HG02885 (cell line): ENCODE data around the gene ASIC4.
A peak's percentile ranks its signal among the peaks of the same experiment; 100 is the strongest.

Source experiments
- ATAC-seq: cut with Tn5 transposase; IDR thresholded peaks from one replicate; pipeline ENCODE4 v1.9.1; 2021; ENCODE audit warnings: mild to moderate bottlenecking; ENCODE audit not compliant: unreplicated experiment, poor library complexity

ASIC4 gene

DNA sequence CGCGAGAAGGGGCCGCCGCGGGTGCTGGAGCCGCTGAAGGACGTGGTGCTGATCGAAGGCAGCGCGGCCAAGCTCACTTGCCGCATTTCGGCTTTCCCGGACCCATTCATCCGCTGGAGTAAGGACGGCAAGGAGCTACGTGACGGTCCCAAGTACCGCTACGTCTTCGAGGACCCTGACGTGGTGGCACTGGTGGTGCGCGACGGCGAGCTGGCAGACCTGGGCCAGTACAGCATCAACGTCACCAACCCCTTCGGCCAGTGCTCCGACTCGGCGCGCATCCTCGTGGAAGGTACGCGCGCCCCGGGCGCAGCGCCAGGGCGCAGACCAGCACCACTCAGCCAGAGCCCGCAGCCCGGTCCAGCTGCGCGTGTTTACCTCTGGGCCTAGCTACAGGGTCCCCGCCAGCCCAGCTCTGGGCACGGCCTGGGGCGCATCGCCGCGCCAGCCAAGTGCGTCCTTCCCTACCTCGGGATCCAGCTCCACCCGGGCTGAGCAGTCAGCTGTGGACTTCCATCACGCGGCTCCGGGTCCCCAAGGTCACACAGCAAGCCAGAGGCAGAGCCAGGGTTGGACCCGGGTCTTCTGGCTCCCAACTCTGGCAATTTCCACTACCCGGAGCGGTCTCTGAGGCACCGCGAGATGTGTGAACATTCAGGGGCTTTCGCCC lies 17.3 kb upstream of the ASIC4 start:
- ATAC-seq = no peak

DNA sequence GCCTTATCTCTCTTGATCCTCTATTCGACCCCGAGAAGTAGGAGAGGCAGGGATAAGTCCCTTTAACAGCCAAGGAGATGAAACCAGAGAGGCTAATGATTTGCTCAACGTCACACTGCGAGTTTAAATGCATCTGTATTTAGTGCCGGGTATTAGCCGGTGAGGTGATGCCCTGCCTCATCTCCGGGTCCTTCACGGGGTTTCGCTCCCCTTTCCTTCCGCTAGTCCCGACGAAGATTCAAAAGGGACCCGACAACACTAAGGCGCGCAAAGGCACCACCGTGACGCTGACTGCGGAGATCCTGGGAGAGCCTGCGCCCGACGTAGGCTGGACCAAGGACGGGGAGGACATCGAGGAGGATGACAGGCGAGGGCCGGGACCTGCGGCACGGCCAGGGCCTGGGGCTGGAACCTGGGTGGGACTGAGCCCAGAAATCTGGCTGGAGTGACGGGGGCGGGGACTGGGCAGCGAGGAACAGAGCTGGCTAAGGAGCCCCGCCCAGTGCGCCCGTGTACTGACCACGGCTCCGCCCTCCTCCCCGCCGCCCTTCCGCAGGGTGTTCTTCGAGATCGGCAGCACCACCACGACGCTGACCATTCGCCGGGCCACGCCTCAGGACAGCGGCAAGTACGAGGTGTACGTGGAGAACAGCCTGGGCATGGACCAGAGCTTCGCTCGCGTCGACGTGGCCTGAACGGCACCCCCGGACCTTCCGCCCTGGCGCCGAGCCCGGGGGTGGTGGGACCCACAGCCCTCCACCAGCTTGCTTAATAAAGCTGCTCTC lies 16.6 kb upstream of the ASIC4 start:
- ATAC-seq = peak; percentile 29

DNA sequence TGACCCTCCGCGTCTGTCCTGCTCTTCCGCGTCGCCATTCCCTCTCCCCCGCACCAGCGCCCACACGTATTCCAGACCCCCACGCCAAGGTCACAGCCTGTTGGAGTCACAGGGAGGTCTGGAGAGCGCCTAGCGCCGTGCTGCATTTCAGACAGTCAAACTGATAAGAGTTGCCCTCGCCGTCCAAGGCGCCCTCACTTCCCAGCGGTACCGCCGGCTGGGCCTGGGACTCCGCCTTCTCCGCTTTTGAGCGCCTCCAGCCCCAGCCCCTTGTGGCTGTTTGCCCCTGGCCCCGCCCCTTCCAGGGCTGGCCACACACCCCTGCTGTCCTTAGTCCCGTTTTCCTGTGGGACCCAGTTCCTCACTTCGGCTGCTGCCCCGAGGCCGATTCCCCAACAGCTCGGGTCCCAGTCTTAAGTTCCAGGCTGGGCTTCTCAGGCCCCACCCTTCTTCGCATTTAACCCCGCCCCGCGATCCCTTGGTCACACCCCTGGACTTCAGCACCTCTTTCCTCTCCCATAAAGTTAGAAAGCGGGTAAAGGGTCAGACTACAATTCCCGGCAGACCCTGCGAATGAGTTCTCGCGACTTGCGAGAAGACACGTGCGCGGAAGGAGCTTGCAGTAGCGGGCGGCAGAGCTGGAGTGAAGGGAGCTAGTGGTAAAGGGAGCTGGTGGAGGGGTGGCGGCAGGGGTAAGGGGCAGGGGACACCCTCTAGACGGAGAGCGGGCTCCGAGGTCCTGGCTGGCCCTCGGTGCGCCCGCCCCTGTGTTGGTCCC lies 15.8 kb upstream of the ASIC4 start, which contains the start of gene GMPPA:
Gene GMPPA, plus strand, starts transcription at position 612 of the 778 bp plus-strand sequence. CDS start 1,085 bp downstream, outside the sequence.
- ATAC-seq = peak; percentile 94

- no peak for ATAC-seq
These were observed 15.3 kb upstream of the ASIC4 start for GRCh38 chr2:219499058-219499307.

GRCh38 chr2:219499555-219499954 lies 14.7 kb upstream of the ASIC4 start:
- ATAC-seq = no peak

DNA sequence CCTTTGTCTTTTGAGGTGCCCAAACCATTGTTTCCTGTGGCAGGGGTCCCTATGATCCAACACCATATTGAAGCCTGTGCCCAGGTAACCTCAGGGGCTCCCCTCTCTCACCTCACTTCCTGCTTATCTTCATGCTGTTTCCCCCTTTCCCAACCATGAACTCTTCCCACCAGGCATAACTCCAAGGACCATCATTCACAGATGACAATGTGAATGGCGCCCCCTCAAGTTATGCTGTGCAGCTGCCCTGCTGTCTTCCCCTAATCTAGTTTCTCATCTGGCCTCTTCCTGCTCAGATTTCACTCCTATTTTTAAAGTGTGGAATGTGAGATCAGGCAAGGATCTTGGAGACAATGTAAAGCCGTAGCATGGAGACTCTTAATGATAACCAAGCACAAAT lies 14.1 kb upstream of the ASIC4 start:
- no peak for ATAC-seq

DNA sequence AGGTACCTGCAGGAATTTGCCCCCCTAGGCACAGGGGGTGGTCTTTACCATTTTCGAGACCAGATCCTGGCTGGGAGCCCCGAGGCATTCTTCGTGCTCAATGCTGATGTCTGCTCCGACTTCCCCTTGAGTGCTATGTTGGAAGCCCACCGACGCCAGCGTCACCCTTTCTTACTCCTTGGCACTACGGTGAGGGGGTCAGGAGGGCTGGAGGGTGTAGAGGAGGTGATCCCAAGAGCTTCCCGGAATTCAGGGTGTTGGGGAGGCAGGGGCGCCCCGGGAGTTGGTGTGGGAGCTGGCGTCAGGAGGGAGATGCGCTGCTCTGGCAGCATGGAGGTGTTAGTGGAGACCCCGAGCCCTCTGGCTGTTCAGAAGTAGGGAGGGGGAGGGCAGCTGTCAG lies 12.4 kb upstream of the ASIC4 start:
- no peak for ATAC-seq

DNA sequence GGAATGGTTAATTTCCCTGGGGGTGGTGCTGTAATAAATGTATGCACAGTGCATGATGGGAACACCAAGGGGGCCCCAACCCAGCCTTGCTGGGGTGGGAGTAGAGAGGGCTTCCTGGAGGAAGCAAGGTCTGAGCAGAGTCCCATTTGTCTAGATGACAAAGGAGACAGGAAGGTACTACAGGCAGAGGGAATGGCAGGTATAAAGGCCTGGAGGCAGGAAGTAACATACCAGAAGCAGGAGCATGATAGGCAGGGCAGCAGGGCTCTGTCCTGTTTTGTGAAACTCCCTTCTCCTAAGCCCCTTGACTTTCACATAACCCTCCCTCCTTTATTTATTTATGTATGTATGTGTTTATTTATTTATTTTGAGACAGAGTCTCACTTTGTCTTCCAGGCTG lies 11.7 kb upstream of the ASIC4 start:
- ATAC-seq = no peak

DNA sequence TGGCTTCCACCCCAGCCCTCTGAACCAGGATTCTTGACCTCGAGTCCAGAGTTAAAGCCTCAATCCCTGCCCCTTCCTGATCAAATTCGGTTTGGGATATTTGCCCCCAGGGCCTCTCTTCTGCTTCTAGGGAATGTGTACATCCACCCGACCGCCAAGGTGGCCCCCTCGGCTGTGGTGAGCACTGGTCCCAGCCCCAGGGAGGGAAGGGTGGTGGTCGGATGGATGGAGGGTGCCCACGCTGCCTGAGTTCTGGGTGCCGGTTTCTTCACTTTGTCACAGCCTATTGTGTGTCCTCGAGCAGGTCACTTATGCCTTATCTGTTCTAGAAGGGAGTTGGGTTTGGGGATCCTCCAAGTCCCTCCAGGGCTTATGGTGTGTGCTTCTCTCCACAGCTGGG lies 8.7 kb upstream of the ASIC4 start:
- ATAC-seq = no peak

GRCh38 chr2:219506153-219506801 lies 8.0 kb upstream of the ASIC4 start:
- no peak for ATAC-seq

GRCh38 chr2:219506802-219507526 lies 7.3 kb upstream of the ASIC4 start:
- no peak for ATAC-seq

DNA sequence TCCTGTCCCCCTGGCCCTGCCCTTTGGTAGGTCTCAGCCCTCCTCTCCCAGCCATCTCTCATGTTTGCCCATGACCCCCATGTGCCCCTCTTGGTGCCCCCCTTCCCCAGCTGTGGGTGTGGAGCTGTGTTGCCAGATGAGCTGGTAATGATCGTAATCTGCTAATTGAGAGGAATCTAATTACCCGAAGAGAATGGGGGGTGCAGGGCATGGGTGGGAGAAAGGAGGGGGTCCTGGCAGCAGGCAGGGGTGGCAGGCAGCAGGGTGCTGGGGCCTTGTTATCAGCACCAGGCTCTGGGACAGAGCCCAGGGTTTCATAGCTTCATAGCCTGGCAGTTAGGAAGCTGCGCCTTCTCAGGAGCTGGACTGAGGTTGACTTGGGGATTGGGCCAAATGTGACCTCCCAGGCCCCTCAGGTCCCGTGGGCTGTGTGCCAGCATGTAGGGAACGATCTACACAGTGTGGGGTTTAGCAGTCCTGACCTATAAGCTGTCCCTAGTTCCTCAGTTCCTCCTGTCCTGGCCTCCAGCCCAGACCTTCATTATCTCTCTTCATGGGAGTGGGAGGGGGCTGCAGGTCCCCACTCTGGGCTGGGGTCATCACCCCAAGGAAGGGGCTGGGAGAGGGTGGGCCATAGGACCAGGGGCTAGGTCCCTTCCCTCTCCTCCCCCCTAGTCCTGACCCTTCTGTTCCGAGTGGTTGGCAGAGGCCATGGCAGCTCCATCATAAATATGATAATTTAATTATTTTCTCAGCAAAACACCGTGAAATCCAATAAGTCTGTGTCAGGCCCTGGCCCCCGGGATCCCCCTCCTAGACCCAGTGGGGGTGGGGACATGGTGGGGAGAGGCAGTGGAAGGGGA lies 6.5 kb upstream of the ASIC4 start:
- ATAC-seq = no peak

- ATAC-seq = no peak
These were observed 5.9 kb upstream of the ASIC4 start for GRCh38 chr2:219508444-219508734.

DNA sequence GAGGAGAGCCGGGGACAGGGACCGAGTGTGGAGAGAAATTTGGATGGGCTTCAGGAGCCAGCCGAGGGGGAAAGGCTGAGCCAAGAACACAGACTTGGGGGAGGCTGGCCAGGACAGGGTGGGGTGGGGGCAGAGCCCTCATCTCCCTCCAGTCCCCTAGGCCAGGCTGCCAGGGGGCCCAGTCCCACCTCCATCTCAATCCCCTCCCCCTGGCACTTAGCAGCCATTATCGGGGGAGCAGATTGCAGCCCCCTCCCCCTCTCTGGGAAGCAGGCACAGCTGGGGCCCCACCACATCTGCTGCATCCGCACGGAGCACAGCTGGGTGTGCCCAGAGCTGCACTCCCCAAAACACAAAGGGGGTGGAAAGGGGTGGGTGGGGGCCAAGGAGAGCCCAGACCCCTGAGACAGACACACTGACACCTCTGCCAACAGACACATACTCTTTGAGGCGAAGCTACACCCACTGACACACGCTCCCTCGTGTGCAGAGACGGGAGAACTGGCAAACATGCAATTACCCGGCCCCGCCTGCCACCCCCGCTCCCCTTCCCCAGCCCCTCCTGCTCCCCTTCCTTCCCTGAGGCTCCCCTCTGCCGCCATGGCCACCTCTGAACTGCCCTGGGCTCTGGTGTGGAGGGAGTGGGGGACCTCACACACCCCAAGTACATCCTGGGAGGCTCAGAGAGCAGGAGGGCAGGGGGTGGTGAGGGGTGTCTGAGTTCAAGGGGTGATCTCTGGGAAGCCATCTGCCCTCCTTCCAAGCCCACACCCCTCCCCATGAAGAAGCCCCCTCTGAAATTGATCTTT lies 5.1 kb upstream of the ASIC4 start:
- ATAC-seq = peak; percentile 20

DNA sequence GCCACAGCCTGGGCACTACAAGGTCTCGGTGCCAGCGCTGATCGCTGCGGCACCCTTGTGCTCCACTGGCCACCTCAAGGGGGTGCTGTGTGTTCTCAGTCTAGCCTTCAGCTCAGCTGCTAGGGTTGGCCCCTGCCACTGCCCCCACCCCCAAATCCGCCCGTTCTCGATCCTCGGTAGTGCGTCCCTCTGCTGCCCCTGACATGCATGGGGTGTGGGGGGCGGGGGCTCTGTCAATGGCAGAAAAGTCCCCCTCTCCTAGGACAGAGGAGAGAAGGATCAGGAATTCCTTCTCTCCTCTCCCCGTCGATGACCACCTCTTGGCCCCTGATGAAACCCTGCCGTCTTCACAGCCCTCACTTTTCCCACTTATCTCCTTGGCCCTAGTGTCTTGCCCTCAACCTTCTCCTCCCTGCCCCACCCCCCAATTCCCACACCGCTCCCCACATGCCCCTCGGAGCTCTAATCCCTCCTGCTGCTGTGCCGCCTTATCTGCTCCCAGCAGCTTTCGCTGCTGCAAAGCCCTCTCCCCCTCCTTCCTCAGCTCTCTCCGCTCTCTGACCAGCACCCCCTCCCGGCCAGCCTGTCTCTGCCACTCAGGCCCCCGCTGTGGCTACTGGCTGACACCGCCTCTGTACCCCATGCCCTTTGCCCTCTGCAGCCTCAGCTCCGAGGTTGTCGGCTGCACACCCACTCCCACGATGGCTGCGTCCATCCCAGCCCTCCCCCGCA lies 4.3 kb upstream of the ASIC4 start:
- ATAC-seq = peak; percentile 66

- ATAC-seq = no peak
These were observed 3.7 kb upstream of the ASIC4 start for GRCh38 chr2:219510512-219511135.

GRCh38 chr2:219511547-219512325 lies 2.5 kb upstream of the ASIC4 start:
- no peak for ATAC-seq
